Panc1 (cell line): ENCODE data around the gene ATP13A2. TPM values are rescaled to one million over a fixed set of nuclear protein-coding genes. Genes with fewer than 3 reads are reported as not detected.

Experiments used
- ATAC-seq: fragments of 200-7000 bp; cut with Tn5 transposase; 2 replicates; pipeline ENCODE4 v1.9.1; 2020; ENCODE audit warnings: mild to moderate bottlenecking, moderate library complexity
- BruUV-seq: library from RNA; stranded (reverse); fragments of 400-500 nt; replicated peaks from 2 replicates; lab custom pipeline; 2021; lab: Mats Ljungman, UMichigan
- CTCF ChIA-PET: fragments of 300-600 bp; sonication (Branson Sonifier 250); formaldehyde crosslinking; loops from one replicate; lab custom pipeline; 2022; ENCODE audit warnings: antibody characterized with exemption; lab: Charles Lee
- POLR2A ChIA-PET: fragments of 300-600 bp; sonication (Branson Sonifier 250); formaldehyde crosslinking; loops from one replicate; lab custom pipeline; 2022; ENCODE audit warnings: antibody characterized with exemption; lab: Charles Lee
- DNase-seq: peaks from one replicate; pipeline ENCODE4 v3.0.0-alpha.2; 2010; ENCODE audit warnings: low read depth, low spot score
- H3K27ac ChIP-seq: 2 replicates; pipeline ENCODE4 v1.5.1; 2011; ENCODE audit warnings: mild to moderate bottlenecking, low read length, inconsistent platforms
- H3K27me3 ChIP-seq: fragments of 200-500 bp; sonication (Bioruptor generic); 2 replicates; pipeline ENCODE4 v1.6.0; 2014; ENCODE audit warnings: low read length, inconsistent platforms; ENCODE audit not compliant: control insufficient read depth, insufficient read depth
- H3K36me3 ChIP-seq: fragments of 200-500 bp; sonication (Bioruptor generic); 2 replicates; pipeline ENCODE4 v1.5.1; 2014; ENCODE audit warnings: inconsistent platforms, mild to moderate bottlenecking, low read length, moderate library complexity; ENCODE audit not compliant: control insufficient read depth, insufficient read depth
- H3K4me1 ChIP-seq: 2 replicates; pipeline ENCODE4 v1.5.1; 2011; ENCODE audit warnings: inconsistent platforms, mild to moderate bottlenecking, low read length, moderate library complexity; ENCODE audit not compliant: control insufficient read depth, insufficient read depth
- H3K4me3 ChIP-seq, 2 experiments: 2 replicates each; pipeline ENCODE4 v1.5.1; 2011 to 2012; ENCODE audit warnings: low read depth in 2 of 2, low read length in 2 of 2, mild to moderate bottlenecking in 2 of 2, inconsistent platforms in 1 of 2, moderate library complexity in 1 of 2
- H3K9me3 ChIP-seq: fragments of 200-500 bp; sonication (Bioruptor generic); 2 replicates; pipeline ENCODE4 v1.5.1; 2014; ENCODE audit warnings: low read depth, mild to moderate bottlenecking, inconsistent platforms, low read length, moderate library complexity; ENCODE audit not compliant: control insufficient read depth, insufficient read depth
- CTCF ChIP-seq: fragments of 450-650 bp; IDR thresholded peaks from 2 replicates; pipeline ENCODE4 v1.5.1; 2017; ENCODE audit warnings: mild to moderate bottlenecking
- POLR2AphosphoS5 ChIP-seq: IDR thresholded peaks from 2 replicates; pipeline ENCODE4 v1.6.1; 2012; ENCODE audit warnings: mild to moderate bottlenecking, low read depth, low read length, moderate library complexity
- REST ChIP-seq, 2 experiments: IDR thresholded peaks; 2 replicates each; pipeline ENCODE4 v1.6.1; 2011 to 2012; ENCODE audit warnings: low read depth in 2 of 2, control low read depth in 1 of 2, low read length in 1 of 2, mild to moderate bottlenecking in 1 of 2, moderate library complexity in 1 of 2; ENCODE audit not compliant: insufficient read depth in 1 of 2
- SIN3A ChIP-seq: IDR thresholded peaks from 2 replicates; pipeline ENCODE4 v1.6.1; 2012; ENCODE audit warnings: low read depth, mild to moderate bottlenecking, low read length, moderate library complexity, borderline replicate concordance; ENCODE audit not compliant: insufficient read depth
- TCF7L2 ChIP-seq: IDR thresholded peaks from 2 replicates; pipeline ENCODE4 v1.6.1; 2011; ENCODE audit warnings: mild to moderate bottlenecking, low read depth, low read length, inconsistent platforms
- in situ Hi-C: cut with HindIII; loops from 2 replicates; pipeline ENCODE4 v1.10.0; 2016; ENCODE audit warnings: low sequenced_read_pairs, low pct_unique_long_range_greater_than_20kb
- intact Hi-C: fragments of 100-400 bp; cut with micrococcal nuclease; formaldehyde crosslinking; loops from one replicate; pipeline ENCODE4 v1.10.0; 2022; ENCODE audit not compliant: unreplicated experiment
- total RNA-seq: library from RNA; stranded (reverse); gene quantifications from one replicate; pipeline ENCODE4 v1.2.1, GENCODE V29; 2021; ENCODE audit not compliant: unreplicated experiment

Gene ATP13A2
- total RNA-seq, 1 experiment from 2014 or later = 49.9 TPM

- DNase-seq (no peak), ATAC-seq (no peak; the same call in 1 of the 2 replicates)
- TF ChIP-seq TCF7L2 = no peak
- TF ChIP-seq CTCF = no peak
- no peak for TF ChIP-seq POLR2AphosphoS5
- no peak for TF ChIP-seq REST (IDR thresholded peaks at IDR 0.05; ENCODE audit: insufficient read depth in 1 of 2, low read depth in 2 of 2, low read length in 1 of 2)
- BruUV-seq = no TSS peak
- Histone ChIP-seq H3K4me3 (no peak overlapping the region), H3K4me1 (peaks cover 16% of the 10 kb centered on the region), H3K9me3 (no peaks in the 10 kb centered on the region), H3K27me3 (no peaks in the 10 kb centered on the region), H3K27ac (no peak overlapping the region), H3K36me3 (peaks cover 25% of the 10 kb centered on the region)
- in situ Hi-C loops = no loop called here
- ChIA-PET POLR2A (interaction anchor here (0.6 kb wide), 1 partner anchor 45 kb away, joined by 3 read pairs; no protein-coding TSS in a partner anchor), CTCF (interaction anchor here (0.9 kb wide), 1 partner anchor 96 kb away, joined by 4 read pairs; no protein-coding TSS in a partner anchor)
- intact Hi-C loops = loop anchor here (5.0 kb wide), 1 partner anchor 96 kb away; no protein-coding TSS in a partner anchor
Observed at GRCh38 chr1:17047924-17048323, 36.2 kb upstream of the ATP13A2 start.

GRCh38 chr1:17046334-17046657 lies 34.6 kb upstream of the ATP13A2 start:
- ATAC-seq = no peak
- H3K36me3 ChIP-seq = peaks cover 24% of the 10 kb centered on the region
- BruUV-seq = no TSS peak
- 0 out of 2 replicates have a peak, but pooled peaks cover 7% of the 10 kb centered on the region for H3K4me1 ChIP-seq
- no peaks in the 10 kb centered on the region for H3K27me3 ChIP-seq
- in situ Hi-C loops (no loop called here), intact Hi-C loops (loop anchor here (5.0 kb wide), 1 partner anchor 94 kb away; no protein-coding TSS in a partner anchor)
- no peak overlapping the region for H3K27ac ChIP-seq
- no peaks in the 10 kb centered on the region for H3K9me3 ChIP-seq
- CTCF ChIA-PET = no interaction called here
- POLR2A ChIA-PET = interaction anchor here (0.5 kb wide), 1 partner anchor 95 kb away, joined by 3 read pairs; no protein-coding TSS in a partner anchor
- no peak overlapping the region for H3K4me3 ChIP-seq
- TF ChIP-seq POLR2AphosphoS5 = no peak
- no peak for TF ChIP-seq REST (IDR thresholded peaks at IDR 0.05; ENCODE audit: insufficient read depth in 1 of 2, low read depth in 2 of 2, low read length in 1 of 2)
- no peak for TF ChIP-seq SIN3A
- TF ChIP-seq CTCF = no peak
- no peak for TF ChIP-seq TCF7L2
- no peak for DNase-seq
